ENCODE data around the gene PSMB11.

Gene PSMB11

DNA sequence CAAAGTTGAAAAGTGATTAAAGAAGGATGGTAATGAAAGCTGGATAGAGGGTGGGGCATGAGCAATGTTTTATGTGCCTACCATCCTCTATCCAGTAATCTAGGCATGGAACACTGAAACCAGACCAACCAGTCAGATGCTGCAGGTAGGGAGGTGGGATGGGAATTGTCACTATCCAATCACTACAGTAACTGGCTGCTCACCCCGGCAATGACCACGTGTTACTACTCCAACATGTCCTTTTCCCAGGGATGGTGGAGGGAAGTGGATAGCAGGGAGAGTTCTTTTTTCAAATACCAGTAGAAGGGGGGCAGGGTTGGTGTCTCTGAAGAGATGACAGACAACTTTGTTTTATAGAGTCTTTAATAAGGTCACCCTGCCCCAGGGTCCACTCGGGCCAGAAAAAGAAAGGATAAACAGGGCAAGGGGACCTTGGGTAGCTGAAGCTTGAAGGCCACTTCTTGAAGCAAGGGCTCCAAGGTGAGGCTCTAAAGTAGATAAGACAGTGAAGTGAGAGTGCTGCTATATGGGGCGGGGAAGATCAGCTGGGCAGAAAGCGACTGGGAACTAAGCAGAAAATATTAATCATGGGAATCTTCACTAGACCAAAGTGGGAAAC lies 30.0 kb downstream of the PSMB11 start:
- no peak overlapping the region for H3K4me3 ChIP-seq (IDR thresholded peaks at IDR 0.05; ENCODE audit: insufficient read depth, low read depth, low read length)
- H3K27ac ChIP-seq = no peak overlapping the region; the same call in 1 of the 2 replicates
- no peak overlapping the region; the same call in 1 of the 2 replicates for H3K9ac ChIP-seq
- TF ChIP-seq, protein P1, sequence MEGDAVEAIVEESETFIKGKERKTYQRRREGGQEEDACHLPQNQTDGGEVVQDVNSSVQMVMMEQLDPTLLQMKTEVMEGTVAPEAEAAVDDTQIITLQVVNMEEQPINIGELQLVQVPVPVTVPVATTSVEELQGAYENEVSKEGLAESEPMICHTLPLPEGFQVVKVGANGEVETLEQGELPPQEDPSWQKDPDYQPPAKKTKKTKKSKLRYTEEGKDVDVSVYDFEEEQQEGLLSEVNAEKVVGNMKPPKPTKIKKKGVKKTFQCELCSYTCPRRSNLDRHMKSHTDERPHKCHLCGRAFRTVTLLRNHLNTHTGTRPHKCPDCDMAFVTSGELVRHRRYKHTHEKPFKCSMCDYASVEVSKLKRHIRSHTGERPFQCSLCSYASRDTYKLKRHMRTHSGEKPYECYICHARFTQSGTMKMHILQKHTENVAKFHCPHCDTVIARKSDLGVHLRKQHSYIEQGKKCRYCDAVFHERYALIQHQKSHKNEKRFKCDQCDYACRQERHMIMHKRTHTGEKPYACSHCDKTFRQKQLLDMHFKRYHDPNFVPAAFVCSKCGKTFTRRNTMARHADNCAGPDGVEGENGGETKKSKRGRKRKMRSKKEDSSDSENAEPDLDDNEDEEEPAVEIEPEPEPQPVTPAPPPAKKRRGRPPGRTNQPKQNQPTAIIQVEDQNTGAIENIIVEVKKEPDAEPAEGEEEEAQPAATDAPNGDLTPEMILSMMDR (conservative IDR thresholded peaks at IDR 0.05; ENCODE audit: low read depth, low read length) = no peak
- H3K79me2 ChIP-seq (ENCODE audit: insufficient read depth, low read depth) = peaks cover 11% of the 10 kb centered on the region
- no peak overlapping the region for H2AFZ ChIP-seq (ENCODE audit: low read depth)
- peaks cover 17% of the 10 kb centered on the region for H3K4me1 ChIP-seq (ENCODE audit: low read depth, poor library complexity, severe bottlenecking)
- H3K27me3 ChIP-seq (ENCODE audit: insufficient read depth, low read depth) = no peaks in the 10 kb centered on the region
- H3K36me3 ChIP-seq (ENCODE audit: insufficient read depth) = no peaks in the 10 kb centered on the region
- H4K20me1 ChIP-seq (ENCODE audit: insufficient read depth) = no peaks in the 10 kb centered on the region
- H3K4me2 ChIP-seq = peak overlapping the region; percentile 96

DNA sequence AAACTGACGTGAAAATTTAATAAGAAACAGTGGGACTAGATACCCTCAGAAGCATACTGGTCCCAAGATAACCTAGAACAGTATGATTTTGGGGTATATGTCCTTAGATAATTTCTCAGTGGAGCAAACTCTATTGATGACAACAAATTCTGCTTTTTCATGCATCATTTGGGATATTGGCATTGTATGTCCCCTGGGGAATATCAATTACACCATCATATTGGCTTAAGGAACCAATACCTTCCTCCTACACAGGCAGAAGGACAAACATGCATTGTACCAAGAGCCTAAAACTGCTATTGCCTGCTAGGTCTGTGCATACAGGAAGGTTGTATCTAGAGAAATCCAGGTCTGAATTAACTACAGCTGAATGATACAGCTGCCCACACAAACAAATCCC lies 32.9 kb downstream of the PSMB11 start:
- H4K20me1 ChIP-seq (ENCODE audit: insufficient read depth) = no peaks in the 10 kb centered on the region
- H3K79me2 ChIP-seq (ENCODE audit: insufficient read depth, low read depth) = peaks cover 11% of the 10 kb centered on the region
- no peaks in the 10 kb centered on the region for H3K36me3 ChIP-seq (ENCODE audit: insufficient read depth)
- H3K27me3 ChIP-seq (ENCODE audit: insufficient read depth, low read depth) = no peaks in the 10 kb centered on the region
- H2AFZ ChIP-seq (ENCODE audit: low read depth) = no peak overlapping the region
- no peak overlapping the region for H3K4me2 ChIP-seq
- TF ChIP-seq, protein P1 (conservative IDR thresholded peaks at IDR 0.05; ENCODE audit: low read depth, low read length) = no peak
- no peak overlapping the region for H3K27ac ChIP-seq
- H3K9ac ChIP-seq = no peak overlapping the region
- H3K4me3 ChIP-seq (IDR thresholded peaks at IDR 0.05; ENCODE audit: insufficient read depth, low read depth, low read length) = no peak overlapping the region
- peaks cover 10% of the 10 kb centered on the region for H3K4me1 ChIP-seq (ENCODE audit: low read depth, poor library complexity, severe bottlenecking)

DNA sequence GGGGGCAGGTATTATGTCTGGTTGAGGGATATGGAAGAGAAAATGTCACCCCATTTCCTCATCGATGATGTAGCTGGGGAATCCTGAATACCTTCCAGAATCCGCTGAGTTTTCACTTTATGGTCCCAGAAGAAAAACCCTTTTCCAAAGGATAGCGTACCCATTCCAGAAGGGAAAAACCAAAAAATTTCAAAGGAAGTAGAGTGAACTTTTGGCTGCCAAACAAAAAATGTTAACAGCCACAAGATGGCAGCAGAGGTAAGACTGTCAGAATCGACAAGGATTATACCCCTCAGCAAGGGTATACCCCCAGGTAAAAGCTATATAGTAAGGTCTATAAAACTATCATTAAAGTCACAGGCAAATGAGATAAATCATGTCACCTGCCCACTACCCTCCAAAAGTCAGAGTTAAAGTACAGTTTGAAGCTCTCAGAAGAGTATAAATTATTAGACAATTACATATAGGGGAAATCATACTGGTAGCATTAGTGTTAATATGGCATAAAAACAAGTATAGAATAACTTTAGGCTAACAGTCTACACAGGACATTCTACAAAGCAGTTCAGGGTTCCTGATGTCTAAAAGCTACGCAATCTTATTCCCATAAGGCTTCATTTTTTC lies 34.9 kb downstream of the PSMB11 start:
- TF ChIP-seq, protein P1 (conservative IDR thresholded peaks at IDR 0.05; ENCODE audit: low read depth, low read length) = peak; percentile 71
- no peak overlapping the region for H3K27ac ChIP-seq
- no peak overlapping the region for H3K4me3 ChIP-seq (IDR thresholded peaks at IDR 0.05; ENCODE audit: insufficient read depth, low read depth, low read length)
- no peak overlapping the region for H2AFZ ChIP-seq (ENCODE audit: low read depth)
- no peaks in the 10 kb centered on the region for H4K20me1 ChIP-seq (ENCODE audit: insufficient read depth)
- no peaks in the 10 kb centered on the region for H3K36me3 ChIP-seq (ENCODE audit: insufficient read depth)
- no peak overlapping the region for H3K9ac ChIP-seq
- H3K4me2 ChIP-seq = no peak overlapping the region
- no peaks in the 10 kb centered on the region for H3K27me3 ChIP-seq (ENCODE audit: insufficient read depth, low read depth)
- no peaks in the 10 kb centered on the region for H3K79me2 ChIP-seq (ENCODE audit: insufficient read depth, low read depth)
- peaks cover 6% of the 10 kb centered on the region for H3K4me1 ChIP-seq (ENCODE audit: low read depth, poor library complexity, severe bottlenecking)

DNA sequence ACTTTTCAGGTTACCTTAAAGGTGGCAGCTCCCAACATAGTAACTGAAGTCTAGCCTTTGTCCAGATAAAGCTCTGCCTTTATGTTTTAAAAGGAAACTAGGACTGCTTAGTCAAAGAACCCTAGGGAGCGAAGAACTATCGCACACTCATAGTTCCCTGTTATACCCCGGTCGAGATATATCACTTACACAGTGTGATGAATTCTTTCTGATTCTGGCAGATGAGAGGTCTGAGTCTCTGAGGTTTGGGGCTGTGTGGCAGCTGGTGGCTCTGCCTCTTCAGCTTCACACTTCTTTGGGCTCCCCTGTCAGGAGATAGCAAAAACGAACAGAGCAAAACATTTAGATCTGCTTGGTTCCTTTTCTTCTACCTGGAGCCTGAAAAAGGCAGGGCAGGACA lies 36.0 kb downstream of the PSMB11 start:
- Histone ChIP-seq H3K27ac (no peak overlapping the region), H3K4me3 (IDR thresholded peaks at IDR 0.05; ENCODE audit: insufficient read depth, low read depth, low read length) (no peak overlapping the region), H3K27me3 (ENCODE audit: insufficient read depth, low read depth) (no peaks in the 10 kb centered on the region), H3K9ac (no peak overlapping the region), H3K4me2 (no peak overlapping the region), H3K36me3 (ENCODE audit: insufficient read depth) (no peaks in the 10 kb centered on the region), H3K4me1 (ENCODE audit: low read depth, poor library complexity, severe bottlenecking) (no peaks in the 10 kb centered on the region), H4K20me1 (ENCODE audit: insufficient read depth) (no peaks in the 10 kb centered on the region), H3K79me2 (ENCODE audit: insufficient read depth, low read depth) (no peaks in the 10 kb centered on the region), H2AFZ (ENCODE audit: low read depth) (no peak overlapping the region)
- TF ChIP-seq, protein P1 (conservative IDR thresholded peaks at IDR 0.05; ENCODE audit: low read depth, low read length) = no peak
